HG03342 (cell line): ENCODE measurements around the gene CHMP5.

Experiments
- ATAC-seq: cut with Tn5 transposase; IDR thresholded peaks from one replicate; pipeline ENCODE4 v1.9.1; 2021; ENCODE audit warnings: mild to moderate bottlenecking, moderate library complexity; ENCODE audit not compliant: unreplicated experiment

CHMP5 gene

DNA sequence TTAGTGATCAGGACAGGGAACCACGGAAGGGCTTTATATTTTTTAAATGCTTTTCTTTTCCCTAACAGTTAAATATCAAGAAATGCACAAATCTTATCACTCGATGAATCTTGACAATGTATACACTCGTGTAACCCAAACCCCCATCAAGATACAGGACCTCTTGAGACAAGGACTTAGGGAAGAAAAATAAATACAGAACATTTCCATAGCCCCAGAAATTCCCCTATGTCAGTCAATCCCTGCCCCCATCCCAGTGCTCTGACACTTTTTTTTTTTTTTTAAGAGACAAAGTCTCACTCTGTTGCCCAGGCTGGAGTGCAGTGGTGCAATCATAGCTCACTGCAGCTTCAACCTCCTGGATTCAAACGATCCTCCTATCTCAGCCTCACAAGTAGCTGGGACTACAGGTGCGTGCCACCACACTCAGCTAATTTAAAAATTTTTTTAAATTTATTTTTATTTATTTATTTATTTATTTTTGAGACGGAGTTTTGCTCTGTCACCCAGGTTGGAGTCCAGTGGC, 22.2 kb upstream of the CHMP5 start:
- ATAC-seq = no peak

GRCh38 chr9:33244137-33244784, 20.6 kb upstream of the CHMP5 start:
- ATAC-seq = no peak

GRCh38 chr9:33245341-33245740, 19.5 kb upstream of the CHMP5 start:
- no peak for ATAC-seq

- no peak for ATAC-seq
Measured at GRCh38 chr9:33246269-33246860, 18.5 kb upstream of the CHMP5 start.

- ATAC-seq = no peak
Measured at GRCh38 chr9:33248606-33249005, 16.2 kb upstream of the CHMP5 start.

DNA sequence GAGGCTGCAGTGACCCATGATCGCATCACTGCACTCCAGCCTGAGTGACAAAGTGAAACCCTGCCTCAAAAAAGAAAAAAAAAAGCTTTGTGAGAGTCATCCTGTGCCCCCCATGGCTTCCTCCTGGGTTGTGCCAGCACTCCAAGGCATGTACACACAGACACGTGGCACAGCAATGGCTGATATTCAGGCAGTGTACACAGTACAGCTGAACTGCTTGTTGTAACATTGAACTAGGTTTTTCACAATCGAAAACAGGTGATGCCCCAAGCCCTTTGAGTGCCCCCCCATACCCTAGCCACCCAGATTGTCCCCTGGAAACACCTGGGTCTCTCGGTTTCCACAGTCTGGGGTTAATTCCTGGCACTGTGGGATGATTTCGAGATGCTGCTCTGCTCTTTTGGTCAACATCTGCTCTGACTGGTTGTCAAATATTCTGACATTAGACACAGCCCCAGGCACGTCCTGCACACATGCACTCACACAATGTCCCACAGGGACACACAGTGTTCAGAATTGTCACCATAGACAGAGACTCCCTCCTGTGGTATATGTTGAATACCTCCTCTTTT, 15.7 kb upstream of the CHMP5 start:
- ATAC-seq = peak; percentile 52

DNA sequence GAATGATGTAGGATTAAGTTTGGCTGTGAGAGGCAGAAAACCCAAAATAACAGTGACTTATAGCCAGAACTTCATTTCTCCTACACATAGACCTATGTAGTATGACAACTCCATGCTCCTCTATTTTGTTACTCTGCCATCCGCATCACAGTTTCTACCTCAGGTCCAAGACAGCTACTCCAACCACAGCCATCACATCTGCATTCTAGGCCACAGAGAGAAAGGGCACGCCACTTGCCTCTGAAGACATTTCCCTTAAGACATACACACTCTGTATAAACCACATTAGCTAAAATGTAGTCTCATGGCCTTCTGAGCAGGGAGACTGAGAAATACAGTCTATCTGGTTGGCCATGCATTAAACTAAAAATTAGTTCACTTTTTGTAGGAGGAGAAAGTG, 14.9 kb upstream of the CHMP5 start:
- no peak for ATAC-seq

DNA sequence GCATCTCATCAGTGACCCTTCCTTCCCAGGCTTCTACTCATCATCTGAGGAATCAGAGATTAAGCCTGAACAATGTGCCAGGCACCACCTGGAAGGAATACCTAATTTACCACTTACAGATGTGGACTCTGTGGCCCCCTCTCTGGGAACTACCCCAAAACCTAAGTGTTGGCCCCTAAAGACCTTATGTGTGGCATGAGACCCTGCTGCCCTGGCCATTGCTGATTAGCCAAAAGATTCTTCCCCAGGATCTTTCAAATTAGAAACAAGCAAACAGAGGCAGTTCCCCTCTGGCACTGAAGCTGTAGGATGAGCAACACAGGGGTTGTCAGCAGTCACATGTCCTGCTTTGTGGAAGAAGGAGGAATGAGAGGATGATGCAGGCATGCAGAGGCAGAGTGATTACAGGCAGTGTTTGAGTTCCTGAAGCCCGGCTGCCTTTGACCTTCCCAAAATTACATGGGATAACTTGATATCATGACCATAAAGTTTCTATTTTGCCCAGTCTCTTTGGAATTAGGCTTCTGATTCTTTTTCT, 14.3 kb upstream of the CHMP5 start:
- no peak for ATAC-seq

DNA sequence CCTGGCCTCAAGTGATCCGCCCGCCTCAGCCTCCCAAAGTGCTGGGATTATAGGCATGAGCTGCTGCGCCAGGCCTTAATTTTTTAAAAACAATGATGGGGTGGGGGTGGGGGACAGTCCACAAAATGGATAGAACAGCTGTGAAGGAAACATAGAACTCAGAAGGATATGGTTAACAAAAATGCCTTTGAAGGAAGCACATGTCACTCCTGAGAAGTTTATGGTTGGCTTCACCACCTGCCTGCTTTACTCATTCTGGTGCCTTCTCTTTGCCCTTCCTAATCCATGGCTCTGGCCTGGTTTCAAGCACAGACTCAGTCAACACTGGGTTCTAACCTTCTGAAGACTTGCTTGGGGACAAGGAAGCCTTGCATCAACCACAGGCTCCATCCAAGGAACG, 10.6 kb upstream of the CHMP5 start:
- ATAC-seq = no peak

- ATAC-seq = no peak
Measured at GRCh38 chr9:33255014-33255413, 9.8 kb upstream of the CHMP5 start.

- ATAC-seq = no peak
Measured at GRCh38 chr9:33255471-33255870, 9.4 kb upstream of the CHMP5 start.

GRCh38 chr9:33256236-33256635, 8.6 kb upstream of the CHMP5 start:
- no peak for ATAC-seq

GRCh38 chr9:33257276-33257675, 7.6 kb upstream of the CHMP5 start:
- no peak for ATAC-seq

DNA sequence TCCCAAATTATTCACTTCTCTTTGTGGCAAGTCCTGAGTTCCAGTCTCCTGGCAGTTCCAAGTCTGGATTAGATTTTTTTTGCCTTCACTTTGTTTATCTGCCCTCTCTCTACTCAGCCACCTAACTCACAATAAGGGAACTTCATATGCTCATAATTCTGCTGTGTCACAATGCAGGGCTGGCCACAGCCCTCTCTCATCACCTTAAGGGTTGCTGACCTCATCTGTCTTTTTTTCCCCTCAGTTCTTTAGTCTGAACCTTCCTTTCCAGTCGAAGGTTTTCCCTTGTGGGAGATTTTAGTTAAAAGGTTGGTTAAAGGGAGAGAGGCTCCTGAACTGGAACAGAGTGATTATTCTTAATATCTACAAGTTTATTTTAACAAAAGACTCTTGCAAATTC, 4.5 kb upstream of the CHMP5 start:
- no peak for ATAC-seq

DNA sequence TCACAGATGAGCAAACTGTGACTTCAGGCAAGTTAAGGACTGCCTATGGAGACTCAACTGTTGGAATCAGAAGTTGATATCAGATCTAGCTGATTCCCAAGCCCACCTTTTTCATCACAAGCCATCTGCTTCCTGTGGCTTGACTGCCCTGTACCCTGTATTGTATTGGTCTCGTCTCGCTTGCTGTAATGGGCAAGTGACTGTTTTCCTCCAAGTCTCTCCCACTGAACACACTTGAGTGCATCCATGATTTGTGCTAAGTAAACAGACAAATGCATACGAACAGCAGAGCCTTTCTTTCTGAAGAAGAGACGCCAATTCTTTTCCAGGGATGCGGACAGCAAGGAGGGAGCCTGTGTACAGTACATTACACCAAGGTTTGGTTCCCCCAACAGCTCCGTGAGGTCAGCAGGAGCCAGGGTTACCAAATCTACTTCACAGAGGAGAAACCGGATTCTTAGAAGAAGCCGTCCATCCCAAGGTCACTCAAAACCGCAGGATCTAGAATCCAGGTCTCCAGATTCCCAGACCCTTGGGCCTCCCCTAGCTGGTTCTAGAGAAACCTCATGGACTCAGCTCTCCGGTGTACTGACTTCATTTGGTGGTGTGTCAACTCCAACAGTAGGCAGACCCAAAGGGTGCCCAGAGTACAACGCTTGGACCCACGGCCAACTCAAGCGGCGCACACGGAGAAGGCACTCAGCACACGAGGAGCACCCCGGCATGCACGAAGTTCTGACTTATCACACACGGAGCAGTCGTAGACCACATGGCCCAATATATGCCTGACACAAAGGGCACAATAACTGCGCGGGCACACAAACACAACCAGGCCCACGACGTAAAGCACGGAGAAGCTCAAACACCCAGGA, 1.5 kb upstream of the CHMP5 start:
- no peak for ATAC-seq

- peak; percentile 20 for ATAC-seq
Measured at GRCh38 chr9:33264003-33264472, 811 bp upstream of the CHMP5 start.

GRCh38 chr9:33265211-33265865, 489 bp downstream of the CHMP5 start:
- no peak for ATAC-seq

- ATAC-seq = no peak
Measured at GRCh38 chr9:33267151-33267767, 2.4 kb downstream of the CHMP5 start.

- no peak for ATAC-seq
Measured at GRCh38 chr9:33270146-33270545, 5.3 kb downstream of the CHMP5 start.

DNA sequence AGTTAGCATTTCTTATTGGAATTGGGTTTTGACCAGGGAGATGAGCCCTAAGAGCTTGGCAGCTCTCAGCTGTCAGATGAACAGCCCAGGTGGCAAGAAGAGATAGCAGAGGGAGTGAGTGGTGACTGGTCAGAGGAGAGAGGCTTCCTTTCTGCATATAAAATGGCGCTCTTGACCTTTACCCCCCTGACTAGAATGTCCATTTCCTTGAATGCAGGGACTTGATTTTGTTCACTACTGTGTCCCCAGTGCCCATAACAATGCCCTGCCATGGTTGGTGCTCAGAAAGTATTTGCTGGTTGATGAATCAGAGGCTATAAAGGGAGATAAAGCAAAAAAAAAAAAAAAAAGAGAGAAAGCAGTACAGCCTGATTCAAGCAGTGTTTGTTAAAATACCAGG, 7.2 kb downstream of the CHMP5 start:
- no peak for ATAC-seq
